Adrenal gland (tissue), 12 donors: ENCODE measurements around the gene FDPS. TPM values are rescaled to one million over a fixed set of nuclear protein-coding genes. Genes with fewer than 3 reads are reported as not detected.

Experiments used
- DNase-seq, 7 donors: peaks; one replicate each; pipeline ENCODE4 v3.0.0-alpha.2; 2019 to 2020
- H3K27ac ChIP-seq, 5 donors: fragments of 200-600 bp; sonication (generic) in 4 of 5; 1 replicate in 3 of 5; 2 replicates in 2 of 5; pipeline versions ENCODE4 v1.5.1 to v1.8.0; 2016 to 2020; ENCODE audit warnings: mild to moderate bottlenecking in 1 of 5
- H3K27me3 ChIP-seq: fragments of 200-600 bp; 2 replicates; pipeline ENCODE4 v1.8.0; 2021
- H3K36me3 ChIP-seq, 2 donors: fragments of 200-600 bp; replicated peaks in 1 of 2; 1 replicate in 1 of 2; 2 replicates in 1 of 2; pipeline versions ENCODE4 v1.5.1 to v1.8.0; 2018 to 2022
- H3K4me1 ChIP-seq, 2 donors: fragments of 200-600 bp; replicated peaks in 1 of 2; 1 replicate in 1 of 2; 2 replicates in 1 of 2; pipeline versions ENCODE4 v1.5.1 to v1.8.0; 2018 to 2021
- H3K4me3 ChIP-seq, 4 donors: fragments of 200-600 bp; sonication (generic) in 3 of 4; one replicate each; pipeline ENCODE4 v1.5.1; 2016 to 2018
- H3K9me3 ChIP-seq, 3 donors: fragments of 200-600 bp; sonication (generic) in 1 of 3; replicated peaks in 1 of 3; 1 replicate in 2 of 3; 2 replicates in 1 of 3; pipeline versions ENCODE4 v1.5.1 to v1.8.0; 2016 to 2021
- CTCF ChIP-seq, 6 experiments: fragments of 450-650 bp in 4 of 6; fragments of 200-600 bp in 2 of 6; sonication (generic) in 1 of 6; IDR thresholded peaks; 1 replicate in 5 of 6; 2 replicates in 1 of 6; pipeline versions ENCODE4 v1.5.1 to v1.8.0; 2016 to 2021; ENCODE audit warnings: antibody characterized with exemption in 6 of 6, mild to moderate bottlenecking in 2 of 6, moderate library complexity in 1 of 6
- POLR2A ChIP-seq, 2 donors: fragments of 450-650 bp; IDR thresholded peaks; one replicate each; pipeline ENCODE4 v1.6.1; 2017; ENCODE audit warnings: antibody characterized with exemption in 2 of 2, mild to moderate bottlenecking in 2 of 2, moderate library complexity in 1 of 2
- WGBS, 4 donors: extraction: QIAGEN DNeasy Blood & Tissue Kit in 2 of 4; methylation state at CpG; one replicate each; pipeline versions ENCODE4 v1.1.5 to v1.1.7; 2013 to 2017; 5-methylcytosine and 5-hydroxymethylcytosine counted together
- intact Hi-C, 2 donors: fragments of 100-400 bp; cut with DNase I; formaldehyde crosslinking; loops; one replicate each; pipeline versions ENCODE4 v1.14.1 to v1.15.0; 2022 to 2023
- polyA plus RNA-seq, 3 donors: library from polyadenylated mRNA; stranded (reverse); fragments of 200-250 nt in 2 of 3; fragments of 350-450 nt in 1 of 3; fragmentation: Illumina TruSeq in 1 of 3; extraction: RNeasy Lipid Tissue Mini Kit (QIAGEN cat#74804) in 1 of 3; gene quantifications; one replicate each; pipeline ENCODE4 v1.2.3, GENCODE V29; 2013 to 2014
- total RNA-seq, 9 donors: library from RNA; depleted of rRNA in 4 of 9; stranded (reverse); fragments of >200 nt in 4 of 9; fragments of 120-200 nt in 1 of 9; fragmentation: NEBNext Ultra II Directional in 1 of 9; extraction: Animal tissue kit (Norgen Biotek cat#: 25700) in 1 of 9; gene quantifications; one replicate each; pipeline versions ENCODE4 v1.1.0 to v1.2.4, GENCODE V29; 2013 to 2023
- donor health status: healthy with polysubstance abuse.
- donor health status: Bipolar disorder and iron deficiency.
- donor health status: DM: yes; HTN: yes; CAD: no.
- donor health status: DM: no; HTN: no; CAD: no.
- donor health status: DM: no; HTN: no; CAD: no.
- donor health status: DM: yes; HTN: yes; CAD: no.

FDPS gene
- total and polyA plus RNA-seq, 12 donors: 107 to 2,334 (median 206) TPM

- Histone ChIP-seq H3K9me3 (no peaks in the 10 kb centered on the region), H3K27me3 (no peaks in the 10 kb centered on the region), H3K4me1 (peaks cover 11 to 18% of the 10 kb centered on the region in 2 donors), H3K36me3 (no peaks in the 10 kb centered on the region), H3K4me3 (no peak overlapping the region), H3K27ac (peak overlapping the region in 1 of 5 donors; percentile 7)
- DNase-seq: no peak
- 62 to 67% (median 66%) methylated on average over 10 of the region's 10 CpGs for WGBS, 4 donors
- no peak for TF ChIP-seq POLR2A (IDR thresholded peaks at IDR 0.05)
- peak in 1 of 6 experiments; percentile 3 for TF ChIP-seq CTCF (IDR thresholded peaks at IDR 0.05)
- intact Hi-C loops: loop anchor here in 1 of 2 donors (5.0 to 10.0 kb wide), 2 partner anchors 44 to 316 kb away; partner anchors contain the start of gene RUSC1
These were observed 29.9 kb upstream of the FDPS start for GRCh38 chr1:155278689-155279160.

DNA sequence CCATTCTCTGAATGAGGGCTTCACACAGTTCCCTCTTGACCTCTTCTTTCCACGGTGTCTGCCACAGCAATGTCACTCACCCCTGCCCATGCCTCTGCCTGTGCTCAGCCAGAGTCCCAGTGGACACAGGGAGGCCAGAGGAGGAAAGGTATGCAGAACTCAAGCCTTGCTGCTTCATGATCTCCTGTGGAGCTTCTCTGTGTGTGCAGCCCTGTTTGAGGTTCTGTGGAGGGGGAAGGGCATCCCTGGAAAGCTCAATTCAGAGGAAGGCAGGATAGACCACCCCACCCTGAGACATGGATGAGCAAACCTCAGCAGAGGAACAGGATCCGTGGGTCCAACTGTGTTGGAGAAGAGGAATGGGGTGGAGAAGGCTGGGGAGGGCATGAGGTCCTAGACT is 29.4 kb upstream of the FDPS start:
- no peak for TF ChIP-seq CTCF (IDR thresholded peaks at IDR 0.05)
- TF ChIP-seq POLR2A (IDR thresholded peaks at IDR 0.05): no peak
- H3K36me3 ChIP-seq: no peaks in the 10 kb centered on the region
- no peak overlapping the region for H3K4me3 ChIP-seq
- DNase-seq: no peak
- peaks cover 9 to 18% of the 10 kb centered on the region in 2 donors for H3K4me1 ChIP-seq
- H3K9me3 ChIP-seq: no peaks in the 10 kb centered on the region
- H3K27ac ChIP-seq: no peak overlapping the region
- WGBS, 4 donors: 63 to 86% (median 80%) methylated on average over 2 of the region's 2 CpGs
- no peaks in the 10 kb centered on the region for H3K27me3 ChIP-seq
- intact Hi-C loops: loop anchor here in 1 of 2 donors (5.0 to 10.0 kb wide), 2 partner anchors 43 to 316 kb away; partner anchors contain the start of gene RUSC1

DNA sequence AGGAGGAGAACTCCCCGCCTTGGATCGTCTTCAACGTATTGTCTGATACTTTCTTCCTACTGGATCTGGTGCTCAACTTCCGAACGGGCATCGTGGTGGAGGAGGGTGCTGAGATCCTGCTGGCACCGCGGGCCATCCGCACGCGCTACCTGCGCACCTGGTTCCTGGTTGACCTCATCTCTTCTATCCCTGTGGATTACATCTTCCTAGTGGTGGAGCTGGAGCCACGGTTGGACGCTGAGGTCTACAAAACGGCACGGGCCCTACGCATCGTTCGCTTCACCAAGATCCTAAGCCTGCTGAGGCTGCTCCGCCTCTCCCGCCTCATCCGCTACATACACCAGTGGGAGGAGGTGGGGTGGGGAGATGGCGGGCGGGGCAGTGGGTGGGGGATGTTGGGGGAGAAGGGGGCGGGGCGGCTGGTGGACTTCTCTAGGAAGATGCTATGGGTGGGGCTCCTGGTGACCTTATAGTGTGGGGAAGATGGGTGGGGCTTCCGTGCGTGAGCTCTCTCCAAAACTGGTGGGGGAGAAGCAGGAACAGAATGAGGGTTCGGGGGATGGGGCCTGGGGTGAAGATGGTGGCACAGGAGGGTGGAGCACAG is 26.1 kb upstream of the FDPS start:
- 94 to 96% (median 95%) methylated on average over 19 to 29 of the region's 29 CpGs for WGBS, 4 donors

DNA sequence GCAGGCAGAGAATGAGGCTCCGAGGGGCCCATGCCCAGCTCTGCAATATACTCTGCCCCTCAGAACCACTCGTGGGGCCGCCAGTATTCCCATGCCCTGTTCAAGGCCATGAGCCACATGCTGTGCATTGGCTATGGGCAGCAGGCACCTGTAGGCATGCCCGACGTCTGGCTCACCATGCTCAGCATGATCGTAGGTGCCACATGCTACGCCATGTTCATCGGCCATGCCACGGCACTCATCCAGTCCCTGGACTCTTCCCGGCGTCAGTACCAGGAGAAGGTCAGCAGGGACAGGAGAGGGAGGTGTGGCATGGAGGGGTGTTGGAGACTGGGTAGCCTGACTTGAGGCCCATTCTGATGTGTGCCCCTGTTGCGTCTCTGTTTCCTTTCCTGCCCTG is 24.2 kb upstream of the FDPS start:
- TF ChIP-seq CTCF (IDR thresholded peaks at IDR 0.05) (no peak), POLR2A (IDR thresholded peaks at IDR 0.05) (no peak)
- no peaks in the 10 kb centered on the region for H3K36me3 ChIP-seq
- no peaks in the 10 kb centered on the region for H3K4me1 ChIP-seq
- H3K27ac ChIP-seq: no peak overlapping the region
- DNase-seq: no peak
- intact Hi-C loops: no loop called here
- H3K9me3 ChIP-seq: no peaks in the 10 kb centered on the region
- WGBS, 4 donors: 86 to 93% (median 87%) methylated on average over 7 to 12 of the region's 12 CpGs
- H3K4me3 ChIP-seq: no peak overlapping the region
- no peaks in the 10 kb centered on the region for H3K27me3 ChIP-seq

More for the DNA sequence above, 26.1 kb upstream of the FDPS start:
- Histone ChIP-seq H3K9me3 (no peaks in the 10 kb centered on the region), H3K27ac (no peak overlapping the region), H3K27me3 (no peaks in the 10 kb centered on the region), H3K36me3 (no peaks in the 10 kb centered on the region), H3K4me3 (no peak overlapping the region), H3K4me1 (peaks cover 9 to 11% of the 10 kb centered on the region in 2 donors)
- intact Hi-C loops: no loop called here
- DNase-seq: no peak
- TF ChIP-seq CTCF (IDR thresholded peaks at IDR 0.05) (no peak), POLR2A (IDR thresholded peaks at IDR 0.05) (no peak)
